Activated T-helper 17 cell treated with anti-CD3 and anti-CD28 coated beads, Interleukin-2, amount 50 U/mL, for 72 hours (primary cell): ENCODE measurements around the gene APCDD1L. TPM values are rescaled to one million over a fixed set of nuclear protein-coding genes. Genes with fewer than 3 reads are reported as not detected.

Source experiments
- ATAC-seq: fragments of 150-1000 bp; cut with Tn5 transposase; replicated peaks from 2 replicates; pipeline ENCODE4 v1.10.0; 2021; ENCODE audit warnings: mild to moderate bottlenecking, moderate library complexity
- H3K27ac Mint-ChIP-seq: one replicate; pipeline ENCODE4 v1.8.0; 2022; ENCODE audit warnings: mixed read lengths
- H3K27me3 Mint-ChIP-seq: one replicate; pipeline ENCODE4 v1.8.0; 2022; ENCODE audit warnings: mixed read lengths
- H3K36me3 Mint-ChIP-seq: one replicate; pipeline ENCODE4 v1.8.0; 2022; ENCODE audit warnings: low read depth, mild to moderate bottlenecking, mixed read lengths
- H3K4me1 Mint-ChIP-seq: one replicate; pipeline ENCODE4 v1.8.0; 2022; ENCODE audit warnings: mixed read lengths
- H3K4me3 Mint-ChIP-seq: one replicate; pipeline ENCODE4 v1.8.0; 2022; ENCODE audit warnings: mild to moderate bottlenecking, mixed read lengths
- H3K9me3 Mint-ChIP-seq: one replicate; pipeline ENCODE4 v1.8.0; 2022; ENCODE audit warnings: mixed read lengths
- total RNA-seq, 2 donors: library from RNA; stranded (reverse); gene quantifications; one replicate each; pipeline ENCODE4 v1.2.3, GENCODE V29; 2022

Gene APCDD1L
- total RNA-seq, 2 donors from 2014 or later = not detected

DNA sequence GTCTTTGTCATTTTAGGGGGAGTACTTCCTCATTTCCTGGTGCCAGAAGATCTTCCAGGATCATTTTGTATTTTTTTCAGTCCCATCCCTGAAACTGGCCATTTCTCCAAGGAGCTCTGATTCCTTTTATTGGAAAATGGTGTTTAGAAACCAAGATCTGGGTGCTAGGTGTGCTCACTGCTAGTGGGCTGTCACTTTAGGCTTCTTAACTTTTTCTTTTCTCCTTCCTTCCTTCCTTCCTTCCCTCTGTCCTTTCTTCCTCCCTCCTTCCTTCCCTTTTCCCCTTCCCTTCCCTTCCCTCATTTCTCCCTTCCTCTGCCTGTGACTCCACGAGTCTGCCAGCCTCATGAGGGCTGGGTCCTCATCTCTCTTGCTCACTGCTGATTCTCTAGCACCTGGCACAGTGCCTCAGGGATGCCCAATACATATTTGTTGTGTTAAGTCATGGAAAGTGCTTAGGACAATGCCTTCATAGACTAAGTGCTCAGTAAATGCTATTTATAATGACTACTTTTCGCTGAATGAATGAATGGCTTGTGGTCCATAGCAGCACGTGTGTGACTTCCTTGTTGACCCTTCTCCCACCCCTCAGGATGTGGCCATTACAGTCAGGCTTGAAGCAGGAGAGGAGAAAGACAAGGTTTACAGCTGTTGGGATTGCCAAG lies 36.9 kb downstream of the APCDD1L start:
- no peak for ATAC-seq
- H3K27me3 Mint-ChIP-seq = peaks cover 8% of the 10 kb centered on the region
- H3K9me3 Mint-ChIP-seq = peaks cover 5% of the 10 kb centered on the region
- H3K4me1 Mint-ChIP-seq = no peaks in the 10 kb centered on the region
- H3K27ac Mint-ChIP-seq = no peak overlapping the region
- no peaks in the 10 kb centered on the region for H3K36me3 Mint-ChIP-seq
- H3K4me3 Mint-ChIP-seq = no peak overlapping the region

DNA sequence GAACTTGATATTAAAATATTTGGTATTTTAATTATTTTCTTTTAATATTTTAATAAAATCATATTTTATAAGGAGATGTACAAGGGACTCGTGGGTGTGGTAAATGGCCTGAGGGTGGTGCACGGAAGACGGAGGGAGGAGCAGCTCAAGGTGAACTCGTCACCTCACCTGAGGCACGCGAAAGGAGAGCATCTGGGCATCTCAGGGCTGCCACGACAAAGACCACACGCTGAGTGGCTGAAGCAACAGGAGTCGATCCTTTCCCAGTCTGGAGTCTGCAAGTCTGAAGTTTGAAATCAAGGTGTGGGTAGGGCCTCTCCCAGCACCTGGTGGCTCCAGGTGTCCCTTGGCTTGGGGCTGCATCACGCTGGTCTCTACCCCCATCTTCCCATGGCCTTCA lies 39.7 kb downstream of the APCDD1L start:
- H3K4me3 Mint-ChIP-seq = no peak overlapping the region
- no peak for ATAC-seq
- H3K4me1 Mint-ChIP-seq = no peaks in the 10 kb centered on the region
- H3K36me3 Mint-ChIP-seq = no peaks in the 10 kb centered on the region
- H3K9me3 Mint-ChIP-seq = peaks cover 5% of the 10 kb centered on the region
- H3K27me3 Mint-ChIP-seq = no peaks in the 10 kb centered on the region
- no peak overlapping the region for H3K27ac Mint-ChIP-seq

GRCh38 chr20:58473453-58474425 lies 41.5 kb downstream of the APCDD1L start:
- Mint-ChIP-seq H3K4me1 (no peaks in the 10 kb centered on the region), H3K9me3 (peaks cover 5% of the 10 kb centered on the region), H3K27me3 (no peaks in the 10 kb centered on the region), H3K36me3 (no peaks in the 10 kb centered on the region), H3K27ac (no peak overlapping the region), H3K4me3 (no peak overlapping the region)
- no peak for ATAC-seq

GRCh38 chr20:58472273-58473018 lies 42.8 kb downstream of the APCDD1L start:
- H3K9me3 Mint-ChIP-seq = no peaks in the 10 kb centered on the region
- no peak overlapping the region for H3K27ac Mint-ChIP-seq
- no peak overlapping the region for H3K4me3 Mint-ChIP-seq
- no peaks in the 10 kb centered on the region for H3K4me1 Mint-ChIP-seq
- H3K36me3 Mint-ChIP-seq = no peaks in the 10 kb centered on the region
- H3K27me3 Mint-ChIP-seq = no peaks in the 10 kb centered on the region
- no peak for ATAC-seq

DNA sequence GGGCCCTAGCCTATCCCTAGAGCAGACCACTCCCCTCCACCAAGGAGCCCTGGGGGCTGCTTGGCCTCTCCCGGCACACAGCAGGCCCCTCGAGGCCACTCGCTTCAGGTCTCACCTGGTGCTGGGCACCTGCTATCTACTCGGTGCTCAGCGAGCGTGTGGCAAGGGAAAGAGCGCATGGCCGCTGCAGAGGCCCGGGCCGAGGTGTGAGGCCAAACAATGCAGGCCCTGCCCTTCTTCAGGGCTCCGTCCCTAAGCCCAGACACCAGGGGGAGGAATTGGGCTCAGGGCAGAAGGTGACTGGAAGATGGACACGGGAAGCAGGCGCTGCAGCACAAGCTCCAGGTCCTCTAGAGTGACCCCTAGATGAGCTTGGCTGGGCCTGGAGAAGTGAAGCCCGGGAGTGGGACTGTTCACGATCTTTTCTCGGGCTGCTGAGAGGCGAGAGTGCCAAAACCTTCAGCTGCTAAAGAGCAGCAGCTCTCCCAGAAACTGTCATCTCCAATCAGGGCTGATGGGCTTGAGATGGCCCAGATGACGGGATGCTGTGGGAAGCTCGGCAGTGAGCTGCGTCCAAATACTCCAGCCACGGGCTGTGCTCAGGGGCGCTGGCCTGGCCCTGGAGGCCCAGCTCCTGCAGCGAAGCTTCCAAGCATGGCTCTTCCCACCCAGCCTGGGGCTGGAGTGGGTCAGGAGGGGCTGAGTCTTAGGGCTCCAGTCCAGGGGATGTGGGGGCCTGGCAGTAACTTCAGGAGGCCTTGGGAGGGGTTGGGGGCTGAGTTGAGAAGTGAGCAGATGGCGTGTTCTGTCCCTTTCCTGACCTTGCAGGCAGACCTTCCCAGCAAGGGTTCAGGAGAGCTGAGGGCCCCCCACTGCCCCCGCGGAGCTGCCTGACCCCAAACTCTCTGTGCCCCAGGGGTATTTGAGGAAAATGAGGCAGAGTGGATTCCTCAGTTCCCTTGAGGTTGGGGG lies 43.7 kb downstream of the APCDD1L start:
- Mint-ChIP-seq H3K36me3 (no peaks in the 10 kb centered on the region), H3K9me3 (no peaks in the 10 kb centered on the region), H3K4me3 (no peak overlapping the region), H3K27me3 (no peaks in the 10 kb centered on the region), H3K27ac (no peak overlapping the region), H3K4me1 (no peaks in the 10 kb centered on the region)
- ATAC-seq = no peak

DNA sequence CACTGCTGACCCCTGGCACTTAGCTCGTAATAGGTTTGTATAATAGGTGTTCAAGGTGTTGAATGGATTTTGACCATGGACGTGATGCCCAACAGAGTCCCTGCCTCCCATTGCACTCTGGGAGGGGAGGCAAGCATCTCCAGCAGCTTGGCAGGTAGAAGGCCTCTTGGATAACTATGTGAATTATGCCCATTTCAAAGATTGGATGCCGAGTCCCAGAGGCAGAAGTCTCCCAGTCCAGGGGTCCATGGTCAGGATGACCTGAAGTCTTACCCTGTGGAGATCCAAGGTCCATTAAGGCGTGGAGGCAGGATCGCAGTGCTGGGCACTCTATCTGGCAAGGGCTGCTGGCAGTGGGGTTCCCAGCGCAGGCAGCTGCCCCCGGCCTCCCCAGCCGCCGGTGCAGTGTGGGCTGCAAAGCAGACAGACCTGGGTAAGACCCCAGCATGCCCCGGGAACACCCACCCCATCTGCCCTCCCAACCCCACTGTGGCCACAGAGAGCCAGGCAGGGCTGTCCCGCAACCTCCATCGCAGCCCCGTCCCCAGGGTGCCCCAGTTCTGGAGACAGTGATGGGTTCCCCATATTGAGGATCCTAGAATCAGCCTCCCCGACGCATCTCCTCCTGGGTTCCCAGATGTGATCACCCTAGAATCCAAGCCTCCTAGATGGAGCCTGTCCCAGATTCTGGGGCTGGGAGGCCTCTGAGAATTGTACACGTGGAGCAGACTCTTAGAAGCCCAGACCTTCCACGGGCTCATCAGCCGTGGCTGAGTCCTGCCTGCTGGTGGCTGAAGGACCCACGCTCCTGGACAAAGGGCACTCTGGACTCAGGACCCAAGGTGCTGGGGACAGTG lies 44.6 kb downstream of the APCDD1L start:
- Mint-ChIP-seq H3K36me3 (no peaks in the 10 kb centered on the region), H3K9me3 (no peaks in the 10 kb centered on the region), H3K4me3 (no peak overlapping the region), H3K27me3 (no peaks in the 10 kb centered on the region), H3K27ac (no peak overlapping the region), H3K4me1 (no peaks in the 10 kb centered on the region)
- ATAC-seq = no peak

GRCh38 chr20:58469616-58470015 lies 45.6 kb downstream of the APCDD1L start:
- Mint-ChIP-seq H3K4me1 (no peaks in the 10 kb centered on the region), H3K4me3 (no peak overlapping the region), H3K27me3 (no peaks in the 10 kb centered on the region), H3K27ac (no peak overlapping the region), H3K36me3 (no peaks in the 10 kb centered on the region), H3K9me3 (no peaks in the 10 kb centered on the region)
- no peak for ATAC-seq

- Mint-ChIP-seq H3K4me3 (no peak overlapping the region), H3K27ac (no peak overlapping the region), H3K4me1 (no peaks in the 10 kb centered on the region), H3K27me3 (no peaks in the 10 kb centered on the region), H3K36me3 (no peaks in the 10 kb centered on the region), H3K9me3 (no peaks in the 10 kb centered on the region)
- no peak for ATAC-seq
Observed at GRCh38 chr20:58467572-58468527, 47.3 kb downstream of the APCDD1L start.

DNA sequence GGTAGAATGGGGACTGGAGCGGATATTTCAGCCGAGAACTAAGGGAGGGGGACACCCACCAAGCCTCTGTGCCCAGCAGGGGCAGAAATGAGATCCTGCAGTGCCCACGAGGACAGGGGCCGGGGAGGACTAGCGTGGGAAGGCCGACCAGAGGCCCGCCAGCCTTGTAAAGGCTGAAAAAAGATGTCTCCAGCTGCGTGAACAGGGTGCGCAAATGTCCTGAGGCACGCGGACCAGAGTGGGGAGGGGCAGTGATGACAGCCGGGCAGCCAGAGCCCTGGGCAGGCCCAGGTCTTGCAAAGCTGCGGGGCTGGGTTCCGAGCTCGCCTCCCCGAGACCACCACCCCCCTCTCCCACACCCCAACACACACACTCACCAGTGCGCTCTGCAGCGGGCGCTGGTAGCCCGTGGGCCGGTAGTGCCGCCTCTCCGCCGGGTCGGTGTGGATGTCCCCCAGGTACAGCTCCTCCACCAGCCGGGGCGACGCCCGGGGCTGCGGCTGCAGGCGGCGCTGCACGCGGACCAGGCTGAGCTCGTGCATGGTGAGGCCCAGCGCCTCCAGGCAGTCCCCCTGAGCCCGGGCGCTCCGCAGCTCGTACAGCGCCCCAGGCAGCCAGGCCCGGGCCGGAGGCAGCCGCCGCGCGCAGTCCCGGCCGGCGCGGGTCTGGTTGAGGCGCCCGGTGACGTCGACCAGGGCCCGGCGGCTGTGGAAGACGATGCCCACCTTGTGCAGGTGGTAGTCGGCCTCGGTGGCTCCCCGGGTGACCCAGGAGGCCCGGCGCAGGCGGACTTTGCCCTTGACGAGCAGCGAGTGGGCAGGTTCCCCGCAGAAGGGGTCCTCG lies 48.2 kb downstream of the APCDD1L start:
- no peak for ATAC-seq
- H3K36me3 Mint-ChIP-seq = no peaks in the 10 kb centered on the region
- H3K4me3 Mint-ChIP-seq = no peak overlapping the region
- H3K27ac Mint-ChIP-seq = no peak overlapping the region
- no peaks in the 10 kb centered on the region for H3K4me1 Mint-ChIP-seq
- no peaks in the 10 kb centered on the region for H3K9me3 Mint-ChIP-seq
- H3K27me3 Mint-ChIP-seq = no peaks in the 10 kb centered on the region

- Mint-ChIP-seq H3K27ac (no peak overlapping the region), H3K4me1 (no peaks in the 10 kb centered on the region), H3K36me3 (no peaks in the 10 kb centered on the region), H3K4me3 (no peak overlapping the region), H3K27me3 (no peaks in the 10 kb centered on the region), H3K9me3 (no peaks in the 10 kb centered on the region)
- ATAC-seq = no peak
Observed at GRCh38 chr20:58466095-58466708, 49.0 kb downstream of the APCDD1L start.

DNA sequence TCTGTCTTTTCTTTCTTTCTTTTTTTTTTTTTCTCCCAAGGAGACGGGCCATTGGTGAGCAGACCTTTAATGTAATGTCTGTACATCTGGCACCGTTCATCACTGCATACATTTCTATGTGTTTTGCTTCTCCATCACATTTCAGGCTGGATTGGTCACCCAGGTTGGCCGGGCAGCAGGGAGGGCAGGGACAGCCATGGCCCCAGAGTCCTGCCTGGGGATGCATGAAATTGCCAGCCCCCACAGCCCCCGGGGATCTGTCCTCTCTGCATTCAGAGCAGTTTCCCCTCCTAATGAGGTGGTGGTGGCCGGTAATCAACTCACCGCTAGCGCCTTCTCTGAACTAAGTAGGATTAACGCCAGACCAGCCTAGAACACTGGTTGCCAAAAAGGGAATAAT lies 50.4 kb downstream of the APCDD1L start:
- Mint-ChIP-seq H3K27me3 (no peaks in the 10 kb centered on the region), H3K4me1 (no peaks in the 10 kb centered on the region), H3K9me3 (no peaks in the 10 kb centered on the region), H3K4me3 (no peak overlapping the region), H3K36me3 (no peaks in the 10 kb centered on the region), H3K27ac (no peak overlapping the region)
- ATAC-seq = no peak
